Neural progenitor cell (in vitro differentiated cells): ENCODE results near the gene TTLL5. TPM values are rescaled to one million over a fixed set of nuclear protein-coding genes. Genes with fewer than 3 reads are reported as not detected.

Experiments
- DNase-seq: peaks from one replicate; pipeline ENCODE4 v3.0.0-alpha.2; 2016; ENCODE audit warnings: low spot score
- H2AFZ ChIP-seq: fragments of 200-600 bp; sonication (generic); replicated peaks from 2 replicates; pipeline ENCODE4 v1.6.1; 2016; ENCODE audit warnings: antibody characterized with exemption
- H3F3A ChIP-seq: fragments of 200-600 bp; sonication (generic); 2 replicates; pipeline ENCODE4 v1.6.1; 2016; ENCODE audit warnings: antibody characterized with exemption, low read depth
- H3K27ac ChIP-seq: fragments of 200-600 bp; sonication (generic); 2 replicates; pipeline ENCODE4 v1.5.1; 2016; ENCODE audit warnings: mild to moderate bottlenecking
- H3K27me3 ChIP-seq: fragments of 200-600 bp; sonication (generic); 2 replicates; pipeline ENCODE4 v1.6.1; 2016; ENCODE audit warnings: mild to moderate bottlenecking, moderate library complexity
- H3K36me3 ChIP-seq: fragments of 200-600 bp; sonication (generic); 2 replicates; pipeline ENCODE4 v1.5.1; 2016
- H3K4me1 ChIP-seq: fragments of 200-600 bp; sonication (generic); 2 replicates; pipeline ENCODE4 v1.6.1; 2016; ENCODE audit warnings: mixed run types
- H3K4me2 ChIP-seq: fragments of 200-600 bp; sonication (generic); 2 replicates; pipeline ENCODE4 v1.6.1; 2016
- H3K4me3 ChIP-seq: fragments of 200-600 bp; sonication (generic); 2 replicates; pipeline ENCODE4 v1.5.1; 2016
- H3K79me2 ChIP-seq: fragments of 200-600 bp; sonication (generic); 2 replicates; pipeline ENCODE4 v1.6.1; 2016; ENCODE audit warnings: low read depth
- H3K9ac ChIP-seq: fragments of 200-600 bp; sonication (generic); 2 replicates; pipeline ENCODE4 v1.6.1; 2016
- H3K9me3 ChIP-seq: fragments of 200-600 bp; sonication (generic); 2 replicates; pipeline ENCODE4 v1.5.1; 2016; ENCODE audit warnings: low read depth
- H4K20me1 ChIP-seq: fragments of 200-600 bp; sonication (generic); 2 replicates; pipeline ENCODE4 v1.6.1; 2016; ENCODE audit warnings: low read depth
- H3K27ac Mint-ChIP-seq: 3 replicates; pipeline ENCODE4 v1.8.0; 2021; ENCODE audit warnings: mixed read lengths
- H3K27me3 Mint-ChIP-seq: 2 replicates; pipeline ENCODE4 v1.8.0; 2022; ENCODE audit warnings: low read depth, mild to moderate bottlenecking, inconsistent platforms, moderate library complexity, mixed read lengths; ENCODE audit not compliant: insufficient read depth
- H3K36me3 Mint-ChIP-seq: 3 replicates; pipeline ENCODE4 v1.8.0; 2021; ENCODE audit warnings: mixed read lengths
- H3K4me1 Mint-ChIP-seq: 3 replicates; pipeline ENCODE4 v1.8.0; 2021; ENCODE audit warnings: mixed read lengths
- H3K4me3 Mint-ChIP-seq: 3 replicates; pipeline ENCODE4 v1.8.0; 2021; ENCODE audit warnings: mild to moderate bottlenecking, moderate library complexity, mixed read lengths
- H3K9me3 Mint-ChIP-seq: 3 replicates; pipeline ENCODE4 v1.8.0; 2020; ENCODE audit warnings: mixed read lengths
- CTCF ChIP-seq: fragments of 200-600 bp; sonication (generic); IDR thresholded peaks from 2 replicates; pipeline ENCODE4 v1.5.1; 2017; ENCODE audit warnings: antibody characterized with exemption, mild to moderate bottlenecking
- EZH2 ChIP-seq: fragments of 200-600 bp; sonication (generic); IDR thresholded peaks from 2 replicates; pipeline ENCODE4 v1.6.1; 2017; ENCODE audit warnings: antibody characterized with exemption, mild to moderate bottlenecking, moderate library complexity
- EZH2phosphoT487 ChIP-seq: fragments of 200-600 bp; sonication (generic); IDR thresholded peaks from 2 replicates; pipeline ENCODE4 v1.6.1; 2017; ENCODE audit warnings: antibody characterized with exemption
- total RNA-seq: library from RNA; depleted of rRNA; stranded (reverse); fragments of >200 nt; gene quantifications from 2 replicates; pipeline ENCODE4 v1.2.3, GENCODE V29; 2015; ENCODE audit warnings: low replicate concordance

TTLL5 gene
- total RNA-seq, 1 donor from 2014 or later, result 61.4 TPM

GRCh38 chr14:75672605-75673192 lies 11.7 kb downstream of the TTLL5 start:
- peaks cover 35% of the 10 kb centered on the region for H3K36me3 Mint-ChIP-seq
- no peaks in the 10 kb centered on the region for H3K27me3 Mint-ChIP-seq
- H3K27ac Mint-ChIP-seq, result no peak overlapping the region

GRCh38 chr14:75673345-75674035 lies 12.4 kb downstream of the TTLL5 start:
- peaks cover 15% of the 10 kb centered on the region for H3K4me1 Mint-ChIP-seq
- Histone ChIP-seq H2AFZ (no peak overlapping the region), H3K27me3 (no peaks in the 10 kb centered on the region), H3K9me3 (no peaks in the 10 kb centered on the region), H3K9ac (no peak overlapping the region), H3F3A (no peaks in the 10 kb centered on the region), H3K4me3 (no peak overlapping the region), H3K79me2 (peaks cover 40% of the 10 kb centered on the region), H3K36me3 (peaks cover 21% of the 10 kb centered on the region), H3K4me2 (no peak overlapping the region), H4K20me1 (peaks cover 13% of the 10 kb centered on the region), H3K4me1 (peaks cover 23% of the 10 kb centered on the region), H3K27ac (no peak overlapping the region)
- peaks cover 2% of the 10 kb centered on the region for H3K27me3 Mint-ChIP-seq
- DNase-seq, result peak; percentile 26
- H3K27ac Mint-ChIP-seq, result peak overlapping the region; percentile 0
- TF ChIP-seq EZH2phosphoT487, result no peak
- TF ChIP-seq CTCF, result no peak
- TF ChIP-seq EZH2, result no peak
- peaks cover 7% of the 10 kb centered on the region for H3K9me3 Mint-ChIP-seq
- H3K36me3 Mint-ChIP-seq, result peaks cover 37% of the 10 kb centered on the region
- no peak overlapping the region for H3K4me3 Mint-ChIP-seq

More at GRCh38 chr14:75672605-75673192, 11.7 kb downstream of the TTLL5 start:
- H2AFZ ChIP-seq, result no peak overlapping the region
- Mint-ChIP-seq H3K4me1 (peaks cover 15% of the 10 kb centered on the region), H3K4me3 (no peak overlapping the region), H3K9me3 (peaks cover 7% of the 10 kb centered on the region)
- H3K27me3 ChIP-seq, result no peaks in the 10 kb centered on the region
- H3K9me3 ChIP-seq, result no peaks in the 10 kb centered on the region
- H3F3A ChIP-seq, result no peaks in the 10 kb centered on the region
- no peak overlapping the region for H3K4me3 ChIP-seq
- H3K9ac ChIP-seq, result no peak overlapping the region
- TF ChIP-seq EZH2 (no peak), EZH2phosphoT487 (no peak), CTCF (no peak)
- no peak overlapping the region for H3K27ac ChIP-seq
- H3K79me2 ChIP-seq, result peaks cover 40% of the 10 kb centered on the region
- H3K4me1 ChIP-seq, result peaks cover 23% of the 10 kb centered on the region
- no peak overlapping the region for H3K4me2 ChIP-seq
- no peak for DNase-seq
- H3K36me3 ChIP-seq, result peaks cover 21% of the 10 kb centered on the region
- H4K20me1 ChIP-seq, result peaks cover 13% of the 10 kb centered on the region

GRCh38 chr14:75675265-75675960 lies 14.4 kb downstream of the TTLL5 start:
- Mint-ChIP-seq H3K4me3 (no peak overlapping the region), H3K4me1 (peaks cover 20% of the 10 kb centered on the region), H3K9me3 (peaks cover 7% of the 10 kb centered on the region), H3K27ac (peak overlapping the region; percentile 30), H3K27me3 (peaks cover 2% of the 10 kb centered on the region), H3K36me3 (peaks cover 22% of the 10 kb centered on the region)
- no peaks in the 10 kb centered on the region for H3F3A ChIP-seq
- no peak overlapping the region for H3K9ac ChIP-seq
- H3K9me3 ChIP-seq, result no peaks in the 10 kb centered on the region
- H3K27ac ChIP-seq, result no peak overlapping the region
- no peak overlapping the region for H3K4me2 ChIP-seq
- H3K36me3 ChIP-seq, result peaks cover 16% of the 10 kb centered on the region
- TF ChIP-seq CTCF, result peak; percentile 39
- TF ChIP-seq EZH2, result no peak
- peaks cover 23% of the 10 kb centered on the region for H3K4me1 ChIP-seq
- H3K4me3 ChIP-seq, result no peak overlapping the region
- peak; percentile 21 for DNase-seq
- no peaks in the 10 kb centered on the region for H3K27me3 ChIP-seq
- peaks cover 13% of the 10 kb centered on the region for H4K20me1 ChIP-seq
- H3K79me2 ChIP-seq, result peaks cover 45% of the 10 kb centered on the region
- no peak overlapping the region for H2AFZ ChIP-seq
